HG02973 (cell line): Measurements from ENCODE around the gene PILRB.
"Not testable (repeated sequence)": the region's sequence is repeated elsewhere in the genome, so short reads cannot be mapped to it uniquely, and the experiment has no call there.

Experiments used
- ATAC-seq: cut with Tn5 transposase; IDR thresholded peaks from one replicate; pipeline ENCODE4 v1.9.1; 2021; ENCODE audit warnings: moderate library complexity; ENCODE audit not compliant: unreplicated experiment

The PILRB gene

GRCh38 chr7:100353685-100354330 lies 4.1 kb upstream of the PILRB start:
- ATAC-seq, result no peak

DNA sequence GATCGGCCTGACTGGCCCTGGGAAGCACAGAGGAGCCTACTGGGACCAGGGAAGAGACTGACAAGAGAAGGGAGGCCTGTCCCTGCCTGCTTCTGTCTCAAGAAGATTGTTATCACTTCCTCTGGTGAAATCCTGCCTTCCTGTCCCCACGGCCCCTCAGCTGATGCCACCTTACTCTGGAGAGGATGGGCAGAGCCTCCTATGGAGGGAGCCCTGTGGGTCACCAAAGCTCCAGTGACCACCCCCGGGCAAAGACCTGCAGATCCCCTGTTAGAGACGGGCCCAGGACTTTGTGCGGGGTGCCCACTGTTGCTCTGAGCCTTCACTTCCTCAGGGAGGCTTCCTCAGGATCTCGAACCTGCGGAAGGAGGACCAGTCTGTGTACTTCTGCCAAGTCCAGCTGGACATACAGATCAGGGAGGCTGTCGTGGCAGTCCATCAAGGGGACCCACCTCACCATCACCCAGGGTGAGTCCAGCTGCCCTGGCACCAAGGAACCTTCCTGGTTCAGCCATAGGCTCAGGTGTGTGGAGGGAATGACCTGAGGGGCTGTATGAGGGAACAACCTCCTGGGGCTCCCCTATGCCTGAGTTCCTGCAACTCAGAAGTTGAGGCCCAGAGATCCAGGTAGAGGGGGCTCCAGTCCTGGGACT lies 1.4 kb upstream of the PILRB start:
- ATAC-seq, result no peak

- ATAC-seq, result no peak
These were observed 771 bp upstream of the PILRB start for GRCh38 chr7:100357131-100357561.

DNA sequence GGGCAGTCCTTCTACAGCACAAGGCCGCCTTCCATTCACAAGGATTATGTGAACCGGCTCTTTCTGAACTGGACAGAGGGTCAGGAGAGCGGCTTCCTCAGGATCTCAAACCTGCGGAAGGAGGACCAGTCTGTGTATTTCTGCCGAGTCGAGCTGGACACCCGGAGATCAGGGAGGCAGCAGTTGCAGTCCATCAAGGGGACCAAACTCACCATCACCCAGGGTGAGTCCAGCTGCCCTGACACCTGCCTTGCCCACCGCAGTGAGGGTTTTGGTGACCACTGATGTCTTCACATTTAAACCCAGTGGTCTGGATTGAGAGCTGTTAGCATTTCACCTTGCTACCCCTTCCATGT lies 918 bp downstream of the PILRB start:
- no peak for ATAC-seq

GRCh38 chr7:100360135-100360854 lies 2.4 kb downstream of the PILRB start:
- ATAC-seq, result no peak

DNA sequence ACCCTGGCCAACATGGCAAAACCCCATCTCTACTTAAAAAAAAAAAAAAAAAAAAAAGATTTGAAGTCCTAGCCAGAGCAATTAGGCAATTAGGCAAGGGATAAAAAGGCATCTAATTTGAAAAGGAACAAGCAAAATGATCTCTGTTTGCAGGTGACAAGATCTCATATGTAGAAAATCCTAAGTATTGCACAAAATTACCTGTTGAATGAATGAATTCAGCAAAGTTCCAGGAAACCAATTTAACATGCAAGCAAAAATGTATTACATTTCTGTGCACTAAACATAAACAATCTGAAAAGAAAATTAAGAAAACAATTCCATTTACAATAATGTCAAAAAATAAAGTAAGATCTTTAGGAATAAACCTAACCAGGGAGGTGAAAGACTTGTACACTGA lies 5.2 kb downstream of the PILRB start:
- ATAC-seq, result no peak

DNA sequence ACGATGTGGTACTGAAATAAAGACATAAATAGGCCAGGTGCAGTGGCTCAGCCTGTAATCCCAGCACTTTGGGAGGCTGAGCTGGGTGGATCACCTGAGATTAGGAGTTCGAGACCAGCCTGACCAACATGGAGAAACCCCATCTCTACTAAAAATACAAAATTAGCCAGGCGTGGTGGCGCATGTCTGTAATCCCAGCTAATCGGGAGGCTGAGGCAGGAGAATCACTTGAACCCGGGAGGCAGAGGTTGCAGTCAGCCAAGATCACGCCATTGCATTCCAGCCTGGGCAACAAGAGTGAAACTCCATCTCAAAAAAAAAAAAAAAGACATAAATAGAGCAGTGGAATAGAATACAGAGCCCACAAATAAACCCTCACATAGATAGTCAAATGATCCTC lies 5.9 kb downstream of the PILRB start:
- ATAC-seq, result not testable (repeated sequence)

DNA sequence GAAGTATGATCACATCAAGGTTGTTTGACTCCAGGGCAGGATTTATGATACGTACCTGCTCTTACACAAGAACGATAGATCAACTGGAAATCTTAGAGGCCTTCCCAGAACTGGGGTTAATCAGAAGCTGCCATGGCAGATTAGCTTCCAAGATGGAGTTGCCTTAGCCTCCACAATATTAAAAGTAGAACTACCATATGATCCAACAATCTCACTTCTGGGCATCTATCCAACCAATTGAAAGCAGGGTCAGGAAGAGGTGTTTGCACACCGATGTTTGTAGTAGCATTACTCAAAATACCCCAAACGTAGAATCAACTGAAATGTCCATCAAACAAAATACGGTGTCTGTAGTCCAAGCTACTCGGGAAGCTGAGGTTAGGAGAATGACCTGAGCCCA lies 6.6 kb downstream of the PILRB start:
- no peak for ATAC-seq

DNA sequence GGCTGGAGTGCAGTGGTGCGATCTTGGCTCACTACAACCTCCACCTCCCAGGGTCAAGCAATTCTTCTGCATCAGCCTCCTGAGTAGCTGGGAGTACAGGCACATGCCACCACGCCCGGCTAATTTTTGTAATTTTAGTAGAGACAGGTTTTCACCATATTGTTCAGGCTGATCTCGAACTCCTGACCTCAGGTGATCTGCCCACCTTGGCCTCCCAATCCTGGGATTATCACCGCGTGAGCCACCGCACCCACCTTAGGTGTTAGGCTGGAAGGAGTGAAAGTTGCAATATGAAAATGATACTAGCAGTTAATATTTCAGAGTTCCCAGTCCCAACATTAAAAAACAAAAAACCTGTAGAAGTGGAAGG lies 8.1 kb downstream of the PILRB start:
- ATAC-seq, result not testable (repeated sequence)

GRCh38 chr7:100366411-100367250 lies 8.7 kb downstream of the PILRB start:
- no peak for ATAC-seq

- ATAC-seq, result no peak
These were observed 9.3 kb downstream of the PILRB start for GRCh38 chr7:100367251-100367620.

GRCh38 chr7:100367676-100368613 lies 10.0 kb downstream of the PILRB start:
- ATAC-seq, result no peak

- ATAC-seq, result peak; percentile 51
These were observed 11.2 kb downstream of the PILRB start for GRCh38 chr7:100369105-100369504.

DNA sequence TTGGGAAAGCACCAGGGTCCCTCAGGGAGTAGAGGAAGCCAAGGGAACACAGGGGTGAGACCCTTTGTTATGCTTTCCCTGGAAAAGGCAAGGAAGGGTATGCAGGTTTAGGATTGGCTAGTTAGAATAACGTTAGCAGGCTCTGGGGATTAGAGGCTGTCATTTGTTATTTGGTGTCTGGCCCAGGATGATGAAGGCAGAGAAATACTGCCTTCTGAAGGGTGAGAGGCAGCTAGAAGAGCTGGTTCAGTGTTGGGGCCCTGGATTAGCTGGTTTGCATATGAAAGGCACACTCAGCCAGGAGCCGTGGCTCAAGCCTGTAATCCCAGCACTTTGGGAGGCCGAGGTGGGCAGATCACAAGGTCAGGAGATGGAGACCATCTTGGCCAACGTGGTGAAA lies 12.4 kb downstream of the PILRB start:
- ATAC-seq, result no peak

DNA sequence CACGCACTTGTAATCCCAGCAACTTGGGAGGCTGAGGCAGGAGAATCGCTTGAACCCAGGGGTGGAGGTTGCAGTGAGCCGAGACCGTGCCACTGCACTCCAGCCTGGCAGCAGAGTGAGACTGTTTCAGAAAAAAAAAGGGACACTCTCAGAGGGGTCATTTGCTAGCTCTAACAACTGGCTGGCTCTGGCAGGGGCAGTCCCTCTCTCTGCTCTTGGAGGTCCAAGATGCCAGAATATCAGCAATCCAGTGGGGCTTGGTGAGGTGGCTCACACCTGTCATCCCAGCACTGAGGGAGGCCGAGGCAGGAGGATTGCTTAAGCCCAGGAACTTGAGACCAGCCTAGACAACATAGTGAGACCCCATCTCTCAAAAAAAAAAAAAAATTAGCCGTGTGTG lies 12.8 kb downstream of the PILRB start:
- ATAC-seq, result no peak

DNA sequence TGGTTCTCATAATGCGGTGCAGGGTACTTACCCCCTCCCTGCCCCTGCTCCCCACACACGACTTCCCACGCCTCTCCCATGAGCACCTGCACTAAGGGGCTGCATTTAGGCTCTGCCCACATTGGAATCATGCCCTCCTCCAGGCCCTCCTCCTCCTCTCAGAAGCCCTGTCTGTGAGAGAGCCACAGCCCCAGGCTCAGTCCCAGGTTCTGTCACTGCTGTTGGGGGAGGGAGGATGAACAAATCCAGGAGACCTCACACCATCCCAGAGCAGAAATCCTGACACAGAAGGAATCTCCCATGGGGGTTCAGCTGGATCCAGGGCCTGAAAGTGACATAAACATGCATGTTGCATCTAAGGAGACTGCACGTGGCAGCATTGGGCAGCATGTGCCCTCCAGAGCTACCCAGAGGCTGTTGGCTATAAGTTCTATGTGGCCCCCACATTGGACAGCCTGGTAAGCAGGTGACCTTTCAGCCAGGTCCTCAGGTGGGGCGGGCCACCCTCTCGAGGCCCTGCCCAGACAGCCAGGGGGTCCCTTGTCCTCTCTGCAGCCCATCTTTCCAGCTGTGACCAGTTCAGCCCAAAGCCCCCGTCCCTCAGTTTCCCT lies 13.7 kb downstream of the PILRB start:
- ATAC-seq, result no peak

DNA sequence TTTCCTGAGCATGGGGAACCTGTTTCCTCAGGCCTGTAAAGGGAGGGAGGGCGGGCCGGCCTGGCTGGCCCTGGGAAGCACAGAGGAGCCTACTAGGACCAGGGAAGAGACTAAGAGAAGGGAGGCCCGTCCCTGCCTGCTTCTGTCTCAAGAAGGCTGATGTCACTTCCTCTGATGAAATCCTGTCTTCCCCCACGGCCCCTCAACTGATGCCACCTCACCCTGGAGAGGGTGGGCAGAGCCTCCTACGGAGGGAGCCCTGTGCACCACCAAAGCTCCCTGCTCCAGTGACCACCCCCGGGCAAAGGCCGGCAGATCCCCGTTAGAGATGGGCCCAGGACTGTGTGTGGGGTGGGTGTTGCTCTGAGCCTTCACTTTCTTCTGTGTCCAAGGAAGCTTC lies 14.3 kb downstream of the PILRB start:
- ATAC-seq, result no peak

- no peak for ATAC-seq
These were observed 14.8 kb downstream of the PILRB start for GRCh38 chr7:100372694-100373093.

DNA sequence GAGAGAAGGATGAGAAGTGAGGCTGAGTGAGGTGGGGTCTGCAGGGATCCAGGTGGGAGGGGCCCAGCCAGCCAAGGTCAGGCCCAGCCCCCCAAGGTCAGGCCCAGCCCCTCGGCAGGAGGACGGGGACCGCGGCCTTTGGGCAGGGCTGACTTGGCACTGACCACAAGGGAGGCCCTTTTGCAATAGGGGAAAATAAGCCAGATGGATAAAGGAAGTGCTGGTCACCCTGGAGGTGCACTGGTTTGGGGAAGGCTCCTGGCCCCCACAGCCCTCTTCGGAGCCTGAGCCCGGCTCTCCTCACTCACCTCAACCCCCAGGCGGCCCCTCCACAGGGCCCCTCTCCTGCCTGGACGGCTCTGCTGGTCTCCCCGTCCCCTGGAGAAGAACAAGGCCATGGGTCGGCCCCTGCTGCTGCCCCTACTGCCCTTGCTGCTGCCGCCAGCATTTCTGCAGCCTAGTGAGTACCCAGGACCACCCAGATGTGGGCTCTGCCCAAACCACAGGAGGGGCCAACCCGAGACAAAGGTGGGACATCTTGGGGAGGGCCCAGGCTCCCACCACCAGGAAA lies 15.4 kb downstream of the PILRB start, which contains the start of gene PILRA:
Gene PILRA, plus strand, starts transcription at position 227 of the 571 bp plus-strand sequence. Its CDS starts 170 bp downstream, at position 397.
- ATAC-seq, result no peak
